Natural killer cell treated with Interleukin-12 subunit alpha and Interleukin-12 subunit beta and Interleukin-15 and Interleukin-18, amount 100 ng/mL, for 72 hours (primary cell): ENCODE results near the gene WSCD2. TPM values are rescaled to one million over a fixed set of nuclear protein-coding genes. Genes with fewer than 3 reads are reported as not detected.

Experiments
- ATAC-seq, 2 donors: fragments of 150-1000 bp; cut with Tn5 transposase in 1 of 2; sonication (Bioruptor Pico), chemical (Tn5 transposase) in 1 of 2; 2 replicates each; pipeline ENCODE4 v1.10.0; 2021
- DNase-seq: peaks from one replicate; pipeline ENCODE4 v3.0.0; 2022; ENCODE audit warnings: low spot score
- H3K27ac Mint-ChIP-seq, 2 donors: 1 replicate in 1 of 2; 2 replicates in 1 of 2; pipeline ENCODE4 v1.8.0; 2022; ENCODE audit warnings: mixed read lengths in 2 of 2, mild to moderate bottlenecking in 1 of 2, moderate library complexity in 1 of 2
- H3K27me3 Mint-ChIP-seq, 2 donors: 1 replicate in 1 of 2; 2 replicates in 1 of 2; pipeline ENCODE4 v1.8.0; 2022; ENCODE audit warnings: mixed read lengths in 2 of 2
- H3K36me3 Mint-ChIP-seq: one replicate; pipeline ENCODE4 v1.8.0; 2022; ENCODE audit warnings: mixed read lengths
- H3K4me1 Mint-ChIP-seq, 2 donors: 1 replicate in 1 of 2; 2 replicates in 1 of 2; pipeline ENCODE4 v1.8.0; 2022; ENCODE audit warnings: low read depth in 2 of 2, mixed read lengths in 2 of 2, mild to moderate bottlenecking in 1 of 2
- H3K4me3 Mint-ChIP-seq: one replicate; pipeline ENCODE4 v1.8.0; 2022; ENCODE audit warnings: mixed read lengths
- H3K9me3 Mint-ChIP-seq: 2 replicates; pipeline ENCODE4 v1.8.0; 2022; ENCODE audit warnings: mixed read lengths
- total RNA-seq, 2 donors: library from RNA; stranded (reverse); gene quantifications; one replicate each; pipeline ENCODE4 v1.2.3, GENCODE V29; 2022

WSCD2 gene
- total RNA-seq, 2 donors from 2014 or later = not detected

DNA sequence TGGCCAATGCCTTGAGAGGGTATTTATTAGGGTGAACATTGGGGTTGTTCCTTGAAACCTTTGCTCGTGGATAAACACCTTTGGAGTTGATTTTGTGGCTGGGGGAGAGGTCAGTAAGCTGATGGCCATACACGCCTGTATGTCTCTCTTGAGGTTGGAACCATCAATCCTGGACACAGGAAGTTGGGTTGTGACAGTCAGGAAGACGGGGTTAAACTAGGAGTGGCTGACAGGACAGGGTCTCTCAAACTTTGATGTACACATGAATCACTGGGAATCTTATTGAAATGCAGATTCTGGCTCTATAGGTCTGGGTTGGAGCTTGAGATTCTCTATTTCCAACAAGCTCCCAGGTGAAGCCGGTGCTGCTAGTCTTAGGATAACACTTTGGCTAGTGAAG is 12.8 kb upstream of the WSCD2 start:
- Mint-ChIP-seq H3K4me1 (peaks cover 10 to 15% of the 10 kb centered on the region in 2 donors), H3K9me3 (no peaks in the 10 kb centered on the region), H3K4me3 (no peak overlapping the region), H3K27me3 (peaks cover 19 to 21% of the 10 kb centered on the region in 2 donors), H3K36me3 (no peaks in the 10 kb centered on the region), H3K27ac (no peak overlapping the region)
- DNase-seq = no peak
- no peak for ATAC-seq

DNA sequence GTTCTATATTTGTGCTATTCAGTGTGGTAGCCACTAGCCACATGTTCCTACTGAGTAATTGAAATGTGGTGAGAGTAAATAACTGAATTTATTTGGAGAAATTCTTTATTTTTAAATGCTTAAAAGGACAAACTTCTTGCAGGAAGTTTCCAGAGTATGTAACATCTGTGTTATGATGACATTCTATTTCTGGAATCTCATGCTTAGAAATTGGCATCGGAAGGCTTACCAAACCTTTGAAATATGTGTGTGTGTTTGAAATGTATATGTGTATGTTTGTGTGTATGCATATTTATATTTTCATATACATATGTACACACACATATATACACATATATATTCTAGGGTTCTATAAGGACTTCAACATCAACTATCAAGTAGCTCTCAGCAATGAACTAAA is 12.4 kb upstream of the WSCD2 start:
- Mint-ChIP-seq H3K27ac (no peak overlapping the region), H3K4me1 (peaks cover 10 to 15% of the 10 kb centered on the region in 2 donors), H3K9me3 (no peaks in the 10 kb centered on the region), H3K27me3 (peaks cover 19 to 21% of the 10 kb centered on the region in 2 donors), H3K4me3 (no peak overlapping the region), H3K36me3 (no peaks in the 10 kb centered on the region)
- no peak for DNase-seq
- no peak for ATAC-seq

DNA sequence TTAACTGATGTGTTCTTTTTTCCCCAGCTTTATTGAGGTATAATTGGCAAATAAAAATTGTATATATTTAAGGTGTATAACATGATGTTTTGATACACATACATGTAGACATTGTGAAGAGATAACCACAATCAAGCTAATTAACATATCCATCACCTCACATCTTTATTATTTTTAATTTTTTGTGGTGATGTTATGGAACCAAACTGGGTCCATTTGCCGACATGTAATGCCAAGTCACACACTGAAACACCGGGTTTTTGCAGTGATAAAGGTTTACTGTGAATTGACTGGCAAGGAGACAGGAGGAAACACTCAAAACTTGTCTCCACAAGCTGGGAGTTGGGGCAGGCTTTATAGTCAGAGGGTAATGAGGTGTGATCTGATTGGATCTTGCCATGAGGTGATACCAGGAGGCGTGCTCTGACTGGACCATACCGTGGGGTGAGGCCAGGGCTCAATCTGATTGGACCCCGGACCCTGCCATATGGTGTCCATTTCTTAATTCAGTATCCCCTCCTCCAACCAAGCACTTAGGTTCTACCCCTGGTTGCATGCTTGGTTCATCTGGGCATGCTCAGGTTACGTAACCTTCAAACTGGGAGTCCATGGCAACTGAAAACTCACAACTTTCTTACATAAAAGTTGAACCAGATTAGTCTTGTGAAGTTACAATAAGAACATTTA is 11.8 kb upstream of the WSCD2 start:
- H3K27ac Mint-ChIP-seq = no peak overlapping the region
- no peaks in the 10 kb centered on the region for H3K36me3 Mint-ChIP-seq
- no peak overlapping the region for H3K4me3 Mint-ChIP-seq

DNA sequence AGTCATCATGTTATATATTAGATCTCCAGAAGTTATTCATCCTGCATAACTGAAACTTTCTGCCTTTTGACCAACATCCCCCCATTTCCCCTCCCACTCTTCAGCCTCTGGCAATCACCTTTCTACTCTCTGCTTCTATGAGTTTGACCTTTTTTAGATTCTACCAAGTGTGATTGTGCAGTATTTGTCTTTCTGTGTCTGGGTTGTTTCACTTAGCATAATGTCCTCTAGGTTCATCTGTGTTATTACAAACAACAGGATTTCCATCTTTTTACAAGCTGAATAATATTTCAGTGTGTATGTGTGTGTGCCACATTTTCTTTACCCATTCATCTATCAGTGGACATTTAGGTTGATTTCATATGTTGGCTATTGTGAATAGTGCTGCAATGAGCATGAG is 11.2 kb upstream of the WSCD2 start:
- H3K27ac Mint-ChIP-seq = no peak overlapping the region
- no peak overlapping the region for H3K4me3 Mint-ChIP-seq
- H3K4me1 Mint-ChIP-seq = peaks cover 10 to 15% of the 10 kb centered on the region in 2 donors
- no peaks in the 10 kb centered on the region for H3K9me3 Mint-ChIP-seq
- no peak for ATAC-seq
- no peak for DNase-seq
- H3K27me3 Mint-ChIP-seq = peaks cover 19 to 24% of the 10 kb centered on the region in 2 donors
- H3K36me3 Mint-ChIP-seq = no peaks in the 10 kb centered on the region

More for the DNA sequence above, 11.8 kb upstream of the WSCD2 start:
- DNase-seq (no peak), ATAC-seq (no peak)
- no peaks in the 10 kb centered on the region for H3K9me3 Mint-ChIP-seq
- H3K27me3 Mint-ChIP-seq = peaks cover 19 to 21% of the 10 kb centered on the region in 2 donors
- peaks cover 10 to 15% of the 10 kb centered on the region in 2 donors for H3K4me1 Mint-ChIP-seq

DNA sequence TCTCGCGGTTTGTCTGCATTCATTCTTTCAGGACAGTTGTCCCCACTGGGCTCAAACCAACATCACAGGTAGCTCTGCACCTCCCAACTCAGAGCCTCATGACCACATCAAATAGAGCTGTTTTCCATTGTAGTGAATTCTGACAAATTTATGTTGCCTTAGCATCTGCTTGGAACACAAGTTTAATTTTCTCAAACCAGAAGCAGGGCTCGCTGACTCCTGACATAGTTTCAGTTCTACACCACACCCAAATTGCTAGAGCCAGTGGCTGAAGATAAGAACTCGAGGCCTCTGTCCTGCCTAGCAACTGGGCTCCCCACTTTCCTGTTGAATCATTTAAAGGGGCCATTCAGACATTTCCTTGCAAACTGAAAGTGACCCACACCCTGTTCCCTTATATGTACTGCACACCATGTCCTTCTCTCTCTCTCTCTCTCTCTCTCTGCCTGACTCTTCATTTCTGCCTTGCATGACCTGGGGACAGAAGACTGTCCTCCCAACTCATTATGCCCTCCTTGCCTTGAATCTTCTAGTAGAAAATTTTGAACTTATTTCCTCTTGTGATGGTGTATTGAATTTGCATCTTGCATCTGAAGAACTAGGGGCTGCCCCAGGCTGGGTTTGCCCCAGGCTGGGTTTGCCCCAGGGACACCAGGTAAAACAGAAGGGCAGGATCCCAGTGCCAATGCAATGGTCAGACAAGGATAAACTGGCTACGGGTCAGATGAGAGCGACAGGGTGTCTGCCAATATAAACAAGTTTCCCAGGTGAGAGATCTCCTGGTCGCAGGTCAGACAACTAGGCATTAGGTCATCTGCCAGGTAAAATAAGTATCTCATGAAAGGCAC is 9.7 kb upstream of the WSCD2 start:
- Mint-ChIP-seq H3K27me3 (peaks cover 19 to 25% of the 10 kb centered on the region in 2 donors), H3K36me3 (no peaks in the 10 kb centered on the region), H3K27ac (peak overlapping the region in 1 of 2 donors; percentile 2), H3K4me3 (no peak overlapping the region), H3K4me1 (peaks cover 10 to 15% of the 10 kb centered on the region in 2 donors), H3K9me3 (no peaks in the 10 kb centered on the region)
- DNase-seq (no peak), ATAC-seq (peak in 1 of 2 donors; percentile 74)

DNA sequence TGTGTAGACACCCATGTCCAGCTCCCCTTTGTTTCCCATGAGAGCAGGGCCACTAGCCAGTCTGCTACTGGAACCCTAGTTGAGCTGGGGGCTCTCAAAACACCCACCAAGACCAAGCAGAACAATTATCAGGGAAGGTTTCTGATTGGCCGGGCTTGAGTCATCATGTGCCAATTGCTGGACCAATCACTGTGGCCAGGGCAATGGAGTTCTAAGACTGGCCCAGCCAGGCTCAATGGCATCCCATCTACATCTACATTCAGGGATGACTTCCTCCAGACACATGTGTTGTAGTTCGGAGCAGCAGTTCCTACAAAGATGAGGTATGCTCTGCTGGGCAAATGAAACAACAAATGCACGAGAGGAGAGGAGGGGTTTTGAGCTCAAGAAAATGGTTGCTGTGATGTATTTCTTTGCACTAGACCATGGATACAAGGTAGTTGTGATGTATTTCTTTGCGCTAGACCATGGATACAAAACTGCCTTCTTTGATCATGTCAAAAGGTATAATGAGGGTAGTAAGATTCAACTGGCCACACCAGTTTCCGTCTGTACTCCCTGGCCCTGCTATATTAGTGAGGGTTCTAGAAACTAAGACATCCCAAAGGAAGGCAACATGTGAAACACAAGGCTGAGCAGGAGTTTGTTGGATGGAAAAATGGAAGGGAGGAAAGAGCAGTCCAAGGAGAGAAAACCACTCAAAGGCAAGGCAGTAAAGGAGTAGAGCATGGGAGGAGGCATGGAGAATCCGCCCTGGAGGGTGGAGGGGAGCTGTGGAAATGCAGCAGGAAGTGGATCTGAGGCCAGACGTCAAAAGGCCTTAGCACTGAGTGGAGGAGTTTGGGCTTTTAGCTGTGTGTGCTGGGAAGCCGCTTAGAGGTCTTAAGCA is 8.9 kb upstream of the WSCD2 start:
- H3K9me3 Mint-ChIP-seq = no peaks in the 10 kb centered on the region
- no peaks in the 10 kb centered on the region for H3K36me3 Mint-ChIP-seq
- H3K27me3 Mint-ChIP-seq = peaks cover 12 to 21% of the 10 kb centered on the region in 2 donors
- ATAC-seq (no peak), DNase-seq (no peak)
- H3K4me3 Mint-ChIP-seq = no peak overlapping the region
- no peak overlapping the region for H3K27ac Mint-ChIP-seq
- peaks cover 10 to 12% of the 10 kb centered on the region in 2 donors for H3K4me1 Mint-ChIP-seq

DNA sequence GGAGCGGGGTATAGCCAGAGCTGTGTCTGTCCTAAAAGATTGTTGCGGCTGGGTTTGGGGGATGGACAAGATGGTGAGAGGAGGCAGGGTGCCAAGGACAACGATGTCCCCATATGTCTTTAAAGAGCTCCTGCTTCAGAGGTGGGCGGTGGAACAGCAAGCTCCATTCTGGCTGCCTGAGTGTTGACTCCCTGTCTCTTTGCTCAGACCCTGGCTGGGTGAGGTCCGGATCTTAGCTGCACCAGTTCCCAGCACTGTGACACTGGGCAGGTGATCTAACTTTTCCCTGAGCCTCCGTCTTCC is 8.3 kb upstream of the WSCD2 start:
- Mint-ChIP-seq H3K4me3 (no peak overlapping the region), H3K4me1 (peaks cover 10 to 12% of the 10 kb centered on the region in 2 donors), H3K27ac (no peak overlapping the region), H3K27me3 (peaks cover 12 to 21% of the 10 kb centered on the region in 2 donors), H3K36me3 (no peaks in the 10 kb centered on the region), H3K9me3 (no peaks in the 10 kb centered on the region)
- DNase-seq (no peak), ATAC-seq (no peak)

DNA sequence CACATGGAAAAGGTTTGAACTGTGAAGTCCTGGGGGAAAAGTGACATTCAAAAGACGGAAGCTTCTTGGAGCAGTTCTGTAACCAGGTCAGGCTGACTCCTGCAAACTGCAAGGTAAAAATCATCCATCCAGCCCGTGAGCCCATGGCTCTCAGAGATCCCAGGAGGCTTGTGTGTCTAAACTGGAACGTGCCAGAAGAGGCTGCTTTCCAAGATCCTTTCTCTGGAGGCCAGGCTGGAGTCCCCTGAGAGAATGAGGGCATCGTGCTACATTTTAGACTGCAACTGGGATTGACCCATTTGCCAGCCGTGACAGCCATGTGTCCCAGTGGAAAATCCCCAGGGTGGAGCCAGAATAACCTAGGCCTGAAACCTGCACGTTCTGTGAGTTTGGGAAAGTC is 7.8 kb upstream of the WSCD2 start:
- Mint-ChIP-seq H3K9me3 (no peaks in the 10 kb centered on the region), H3K27me3 (peaks cover 12 to 24% of the 10 kb centered on the region in 2 donors), H3K36me3 (no peaks in the 10 kb centered on the region), H3K27ac (no peak overlapping the region), H3K4me1 (peaks cover 10 to 12% of the 10 kb centered on the region in 2 donors), H3K4me3 (no peak overlapping the region)
- no peak for ATAC-seq
- DNase-seq = no peak

DNA sequence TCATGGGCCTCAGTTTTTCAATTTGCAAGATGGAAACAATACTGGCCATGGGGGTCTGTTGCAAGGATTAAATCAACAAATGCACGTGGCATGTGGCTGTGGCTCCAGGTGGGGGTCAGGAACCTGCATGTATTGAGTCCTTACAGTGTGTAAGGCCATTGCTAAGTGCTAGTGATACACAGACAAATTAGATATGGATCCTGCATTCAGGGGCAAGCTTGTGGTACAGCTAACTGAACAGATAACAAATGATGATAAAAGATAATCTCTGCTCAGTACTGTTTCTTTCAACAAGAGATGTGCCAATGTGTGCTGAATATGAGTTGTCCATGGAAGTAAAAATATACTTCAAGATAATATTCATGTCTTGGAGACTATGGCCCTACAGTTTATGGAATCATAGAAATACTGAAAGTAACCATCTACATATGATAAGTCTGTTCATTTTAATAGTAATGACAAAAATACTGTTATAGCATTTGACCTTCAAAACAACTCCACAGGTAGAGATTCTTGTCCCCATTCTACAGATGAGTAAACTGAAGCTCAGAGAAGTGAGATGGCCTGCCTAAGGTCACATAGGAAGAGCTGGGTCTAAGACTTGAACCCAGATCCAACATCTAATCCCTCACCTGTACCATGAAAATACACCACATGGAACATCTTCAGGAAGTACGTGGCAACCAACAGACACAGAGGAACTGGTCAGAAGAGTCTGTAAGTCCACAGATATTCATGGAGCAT is 7.2 kb upstream of the WSCD2 start:
- DNase-seq = no peak
- H3K4me3 Mint-ChIP-seq = no peak overlapping the region

DNA sequence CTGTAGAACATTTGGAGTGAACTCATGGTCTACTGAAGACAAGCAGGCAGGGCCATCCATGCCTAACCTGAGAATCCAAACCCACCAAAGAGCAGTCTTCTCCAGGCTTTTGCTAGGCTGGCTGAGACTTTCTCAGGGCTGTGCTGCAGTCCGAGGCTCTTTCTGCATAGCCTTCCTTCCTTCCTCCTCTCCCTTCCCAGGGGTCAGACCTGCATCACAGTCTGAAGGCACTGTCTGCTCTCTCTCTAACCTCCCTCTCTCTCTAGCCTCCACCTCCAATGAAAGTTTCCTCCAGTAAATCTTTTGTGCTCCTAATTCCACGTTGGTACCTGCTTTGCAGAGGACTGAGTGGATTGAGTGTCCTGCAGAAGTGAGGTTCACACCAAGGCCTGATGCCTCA is 6.4 kb upstream of the WSCD2 start:
- DNase-seq (no peak), ATAC-seq (no peak)
- Mint-ChIP-seq H3K4me3 (no peak overlapping the region), H3K27me3 (peaks cover 24 to 37% of the 10 kb centered on the region in 2 donors), H3K27ac (no peak overlapping the region), H3K9me3 (no peaks in the 10 kb centered on the region), H3K4me1 (peaks cover 12 to 15% of the 10 kb centered on the region in 2 donors), H3K36me3 (no peaks in the 10 kb centered on the region)

More for the DNA sequence above, 7.2 kb upstream of the WSCD2 start:
- H3K36me3 Mint-ChIP-seq = no peaks in the 10 kb centered on the region
- no peaks in the 10 kb centered on the region for H3K9me3 Mint-ChIP-seq
- H3K27ac Mint-ChIP-seq = no peak overlapping the region
- ATAC-seq = no peak
- H3K4me1 Mint-ChIP-seq = peaks cover 10 to 12% of the 10 kb centered on the region in 2 donors
- peaks cover 18 to 30% of the 10 kb centered on the region in 2 donors for H3K27me3 Mint-ChIP-seq

DNA sequence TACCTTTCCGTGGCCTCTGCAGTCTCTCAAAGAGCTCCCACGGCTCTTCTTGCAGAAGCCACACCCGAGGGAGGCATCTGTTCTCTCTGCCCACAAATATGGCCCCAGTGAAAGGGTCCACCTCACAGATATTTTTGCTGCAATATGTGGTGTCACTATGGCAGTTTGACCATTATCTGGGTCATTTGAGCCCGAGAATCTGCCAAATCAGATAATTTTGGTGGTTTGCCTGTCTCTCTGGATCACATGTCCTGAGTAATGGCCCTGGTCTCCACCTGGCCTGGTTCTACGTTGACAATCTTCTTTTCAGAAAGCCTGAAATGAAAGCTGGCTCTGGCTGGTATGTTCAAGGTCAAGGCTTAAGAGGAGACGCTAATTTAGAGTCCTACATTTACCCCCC is 5.7 kb upstream of the WSCD2 start:
- H3K4me3 Mint-ChIP-seq = no peak overlapping the region
- H3K9me3 Mint-ChIP-seq = no peaks in the 10 kb centered on the region
- peaks cover 25 to 39% of the 10 kb centered on the region in 2 donors for H3K27me3 Mint-ChIP-seq
- peaks cover 12 to 15% of the 10 kb centered on the region in 2 donors for H3K4me1 Mint-ChIP-seq
- H3K27ac Mint-ChIP-seq = no peak overlapping the region
- DNase-seq (no peak), ATAC-seq (no peak)
- no peaks in the 10 kb centered on the region for H3K36me3 Mint-ChIP-seq

DNA sequence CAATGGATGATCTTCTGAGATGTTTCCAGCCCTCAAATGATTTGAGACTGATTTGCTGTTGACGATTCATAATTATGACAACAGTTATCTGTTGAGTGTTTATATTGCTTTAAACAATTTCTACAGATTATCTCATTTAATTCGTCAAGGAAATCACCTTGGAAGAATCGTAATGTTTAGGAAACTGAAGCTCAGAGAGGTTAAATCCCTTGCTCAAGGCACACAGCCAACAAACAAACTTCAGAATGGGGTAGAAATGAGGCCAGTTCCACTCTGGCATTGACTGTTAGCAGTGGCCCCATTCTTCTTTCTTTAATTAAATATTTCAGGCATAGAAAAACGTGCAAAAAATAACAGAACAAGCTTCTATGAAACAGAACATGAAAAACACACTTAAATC is 4.0 kb upstream of the WSCD2 start:
- Mint-ChIP-seq H3K27ac (no peak overlapping the region), H3K27me3 (peaks cover 30 to 40% of the 10 kb centered on the region in 2 donors), H3K4me1 (peaks cover 4 to 5% of the 10 kb centered on the region in 2 donors), H3K9me3 (no peaks in the 10 kb centered on the region), H3K36me3 (no peaks in the 10 kb centered on the region), H3K4me3 (no peak overlapping the region)
- ATAC-seq (no peak), DNase-seq (no peak)

DNA sequence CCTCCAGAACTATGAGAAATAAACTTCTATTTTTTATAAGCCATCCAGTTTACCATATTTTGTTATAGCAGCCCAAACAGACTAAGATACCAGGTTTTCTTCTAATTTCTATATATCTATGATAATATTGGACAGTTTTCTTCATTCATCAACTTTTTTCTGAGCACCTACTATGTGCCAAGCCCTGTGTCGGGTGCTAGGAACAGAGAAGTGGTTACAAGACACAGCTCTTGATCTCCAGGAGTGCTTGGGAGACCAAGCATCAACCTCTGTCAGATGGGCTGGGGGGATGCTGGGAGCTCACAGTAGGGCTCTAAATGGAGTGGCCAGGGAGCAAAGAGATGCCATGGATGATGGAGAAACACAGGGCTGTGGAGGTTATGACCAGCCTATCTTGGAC is 2.9 kb upstream of the WSCD2 start:
- H3K4me3 Mint-ChIP-seq = no peak overlapping the region
- H3K27ac Mint-ChIP-seq = no peak overlapping the region
- H3K9me3 Mint-ChIP-seq = no peaks in the 10 kb centered on the region
- H3K27me3 Mint-ChIP-seq = peaks cover 31 to 42% of the 10 kb centered on the region in 2 donors
- DNase-seq = no peak
- H3K36me3 Mint-ChIP-seq = no peaks in the 10 kb centered on the region
- peaks cover 0 to 5% of the 10 kb centered on the region in 2 donors for H3K4me1 Mint-ChIP-seq
- ATAC-seq = no peak
